GM21786 (cell line): ENCODE data around the gene BGN.

Source experiments
- ATAC-seq: cut with Tn5 transposase; IDR thresholded peaks from one replicate; pipeline ENCODE4 v1.9.1; 2021; ENCODE audit not compliant: unreplicated experiment

The BGN gene

GRCh38 chrX:153557618-153558355 lies 63.0 kb downstream of the BGN start:
- ATAC-seq, result no peak
